ENCODE data around the gene HERPUD1. TPM values are rescaled to one million over a fixed set of nuclear protein-coding genes. Genes with fewer than 3 reads are reported as not detected.
"Not testable (repeated sequence)": the region's sequence is repeated elsewhere in the genome, so short reads cannot be mapped to it uniquely, and the experiment has no call there.

Gene HERPUD1
- polyA plus RNA-seq, 1 experiment: 215 TPM

- DNase-seq (ENCODE audit: low read depth, low spot score): no peak
- POLR2A ChIA-PET: interaction anchor here (0.5 kb wide), 1 partner anchor 38 kb away, joined by 3 read pairs; no protein-coding TSS in a partner anchor
- Histone ChIP-seq H3K4me3 (ENCODE audit: low read depth, low read length) (no peak overlapping the region), H3K27ac (ENCODE audit: low read depth, low read length) (no peak overlapping the region), H3K9me3 (ENCODE audit: control insufficient read depth, insufficient read depth, low read length) (no peaks in the 10 kb centered on the region; the same call in 1 of the 2 replicates), H3K27me3 (ENCODE audit: control insufficient read depth, insufficient read depth, low read length) (peaks cover 2% of the 10 kb centered on the region)
- TF ChIP-seq CTCF (IDR thresholded peaks at IDR 0.05; ENCODE audit: low read depth, low read length): no peak
- CTCF ChIA-PET: no interaction called here
These were observed 41.4 kb downstream of the HERPUD1 start for GRCh38 chr16:56973294-56973689.

DNA sequence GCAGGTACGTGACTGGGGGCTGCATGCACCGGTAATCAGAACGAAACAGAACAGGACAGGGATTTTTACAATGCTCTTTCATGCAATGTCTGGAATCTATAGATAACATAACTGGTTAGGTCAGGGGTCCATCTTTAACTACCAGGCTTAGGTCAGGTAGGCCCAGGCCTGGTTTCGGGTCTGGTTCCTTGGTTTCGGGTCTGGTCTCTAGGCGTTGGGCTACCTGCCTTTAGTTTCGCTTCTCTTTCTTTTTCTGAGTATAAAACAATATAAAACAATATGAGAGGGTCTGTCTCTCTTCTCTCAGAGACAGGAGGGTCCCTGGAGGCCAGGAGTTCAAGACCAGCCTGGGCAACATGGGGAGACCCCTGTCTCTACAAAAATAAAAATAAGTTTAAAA lies 42.0 kb downstream of the HERPUD1 start:
- POLR2A ChIA-PET; H3K9me3 ChIP-seq (ENCODE audit: control insufficient read depth, insufficient read depth, low read length); H3K27me3 ChIP-seq (ENCODE audit: control insufficient read depth, insufficient read depth, low read length); H3K27ac ChIP-seq (ENCODE audit: low read depth, low read length); CTCF ChIA-PET; DNase-seq (ENCODE audit: low read depth, low spot score); H3K4me3 ChIP-seq (ENCODE audit: low read depth, low read length): not testable (repeated sequence)

GRCh38 chr16:56974549-56975300 lies 42.8 kb downstream of the HERPUD1 start:
- ChIA-PET POLR2A (no interaction called here), CTCF (no interaction called here)
- TF ChIP-seq CTCF (IDR thresholded peaks at IDR 0.05; ENCODE audit: low read depth, low read length): no peak
- Histone ChIP-seq H3K9me3 (ENCODE audit: control insufficient read depth, insufficient read depth, low read length) (no peaks in the 10 kb centered on the region), H3K27ac (ENCODE audit: low read depth, low read length) (no peak overlapping the region), H3K27me3 (ENCODE audit: control insufficient read depth, insufficient read depth, low read length) (peaks cover 2% of the 10 kb centered on the region), H3K4me3 (ENCODE audit: low read depth, low read length) (no peak overlapping the region)
- no peak for DNase-seq (ENCODE audit: low read depth, low spot score)

DNA sequence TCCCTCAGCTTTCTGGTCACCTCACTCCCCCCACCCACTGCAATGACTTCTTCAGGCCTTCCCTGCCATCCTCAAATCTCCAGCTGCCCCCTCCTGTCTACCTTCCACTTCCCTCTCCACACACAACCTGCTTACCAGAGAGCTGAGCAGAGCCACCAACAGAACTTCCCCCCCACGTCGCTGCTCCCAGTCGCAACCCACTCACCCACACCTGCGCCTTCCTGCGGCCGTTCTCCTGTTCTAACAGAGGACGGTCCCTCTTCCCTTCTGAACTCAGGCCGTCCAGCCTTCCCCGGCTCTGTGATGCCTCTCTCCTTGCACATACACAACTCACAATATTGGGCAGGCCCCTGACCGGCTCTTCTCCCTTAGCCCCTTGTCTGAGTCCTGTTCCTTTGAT lies 43.8 kb downstream of the HERPUD1 start:
- no peak overlapping the region for H3K27ac ChIP-seq (ENCODE audit: low read depth, low read length)
- DNase-seq (ENCODE audit: low read depth, low spot score): no peak
- H3K9me3 ChIP-seq (ENCODE audit: control insufficient read depth, insufficient read depth, low read length): no peaks in the 10 kb centered on the region
- ChIA-PET POLR2A (interaction anchor here (0.6 kb wide), 1 partner anchor 64 kb away, joined by 3 read pairs; no protein-coding TSS in a partner anchor), CTCF (no interaction called here)
- no peak overlapping the region for H3K4me3 ChIP-seq (ENCODE audit: low read depth, low read length)
- no peak for TF ChIP-seq CTCF (IDR thresholded peaks at IDR 0.05; ENCODE audit: low read depth, low read length)
- H3K27me3 ChIP-seq (ENCODE audit: control insufficient read depth, insufficient read depth, low read length): peaks cover 2% of the 10 kb centered on the region

DNA sequence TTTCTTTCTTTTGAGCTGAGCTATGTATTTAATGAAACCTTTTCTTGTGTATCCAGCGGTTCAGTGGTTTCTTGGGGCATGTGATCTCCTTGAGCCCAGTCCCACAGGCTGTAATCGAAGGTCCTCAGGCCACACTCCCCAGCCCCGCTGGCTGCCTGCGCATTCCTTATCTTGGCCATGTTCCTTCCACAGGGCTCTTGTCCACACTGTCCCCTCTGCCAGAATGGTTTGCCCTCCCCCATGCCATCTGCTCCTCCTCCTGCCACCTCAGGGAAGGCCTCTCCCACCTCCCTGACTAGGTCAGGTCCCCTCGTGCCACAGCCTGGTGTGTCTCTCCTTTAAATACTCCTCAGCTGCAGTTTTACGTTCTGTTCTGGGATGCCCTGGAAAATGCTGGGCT lies 45.3 kb downstream of the HERPUD1 start:
- H3K9me3 ChIP-seq (ENCODE audit: control insufficient read depth, insufficient read depth, low read length): no peaks in the 10 kb centered on the region
- ChIA-PET POLR2A (no interaction called here), CTCF (no interaction called here)
- no peak overlapping the region for H3K4me3 ChIP-seq (ENCODE audit: low read depth, low read length)
- peaks cover 2% of the 10 kb centered on the region for H3K27me3 ChIP-seq (ENCODE audit: control insufficient read depth, insufficient read depth, low read length)
- no peak for TF ChIP-seq CTCF (IDR thresholded peaks at IDR 0.05; ENCODE audit: low read depth, low read length)
- no peak for DNase-seq (ENCODE audit: low read depth, low spot score)
- H3K27ac ChIP-seq (ENCODE audit: low read depth, low read length): no peak overlapping the region
